ENCODE measurements around the gene KIF16B. TPM values are rescaled to one million over a fixed set of nuclear protein-coding genes. Genes with fewer than 3 reads are reported as not detected.

The KIF16B gene
- total and polyA plus RNA-seq, 2 experiments from 2014 or later, result 6.5 to 11.1 TPM

GRCh38 chr20:16566080-16566479 lies 7.2 kb downstream of the KIF16B start:
- ATAC-seq, result no peak
- Histone ChIP-seq H3K4me3 (no peak overlapping the region), H3K79me2 (replicated peaks; ENCODE audit: insufficient read depth) (peaks cover 53% of the 10 kb centered on the region), H3F3A (replicated peaks; ENCODE audit: low read depth) (no peaks in the 10 kb centered on the region), H3K9me2 (ENCODE audit: insufficient read depth) (no peaks in the 10 kb centered on the region), H3K36me3 (ENCODE audit: insufficient read depth) (no peaks in the 10 kb centered on the region), H2AFZ (no peak overlapping the region), H3K4me1 (ENCODE audit: insufficient read depth) (peaks cover 11% of the 10 kb centered on the region), H3K27me3 (ENCODE audit: insufficient read depth) (no peaks in the 10 kb centered on the region), H4K20me1 (replicated peaks; ENCODE audit: insufficient read depth) (no peaks in the 10 kb centered on the region), H3K27ac (ENCODE audit: low read depth) (no peak overlapping the region), H3K4me2 (peak overlapping the region; percentile 27; the same call in 1 of the 2 replicates)
- Mint-ChIP-seq H3K4me3 (no peak overlapping the region), H3K27ac (peak overlapping the region; percentile 94; the same call in 1 of the 2 replicates), H3K36me3 (ENCODE audit: low read depth) (no peaks in the 10 kb centered on the region), H3K27me3 (ENCODE audit: insufficient read depth, low read depth, poor library complexity) (no peaks in the 10 kb centered on the region), H3K4me1 (peaks cover 23% of the 10 kb centered on the region), H3K9me3 (no peaks in the 10 kb centered on the region)
- DNase-seq (ENCODE audit: low spot score), result no peak
- TF ChIP-seq ZNF331 (CRISPR knock-in tag; IDR thresholded peaks at IDR 0.05; ENCODE audit: low read depth) (no peak), ZNF114 (CRISPR knock-in tag; IDR thresholded peaks at IDR 0.05) (no peak), ZNF462 (CRISPR knock-in tag; IDR thresholded peaks at IDR 0.05) (no peak), CREB1 (CRISPR knock-in tag; IDR thresholded peaks at IDR 0.05; ENCODE audit: low read depth) (no peak), JUNB (IDR thresholded peaks at IDR 0.05; ENCODE audit: unreplicated experiment) (no peak), EZH2 (IDR thresholded peaks at IDR 0.05; ENCODE audit: low read depth, unreplicated experiment) (no peak), ETS1 (IDR thresholded peaks at IDR 0.05) (no peak), STAT1 (IDR thresholded peaks at IDR 0.05; ENCODE audit: unreplicated experiment) (no peak), EZH2phosphoT487 (IDR thresholded peaks at IDR 0.05; ENCODE audit: unreplicated experiment) (no peak), REST (IDR thresholded peaks at IDR 0.05; ENCODE audit: unreplicated experiment) (no peak), NANOG (IDR thresholded peaks at IDR 0.05; ENCODE audit: borderline replicate concordance) (no peak), CTCF (conservative IDR thresholded peaks at IDR 0.05; ENCODE audit: low read depth in 2 of 2) (no peak), POLR2AphosphoS5 (IDR thresholded peaks at IDR 0.05; ENCODE audit: low read depth) (no peak)

All from GM23338 (cell line).